Stimulated activated CD4-positive, alpha-beta T cell treated with anti-CD3 and anti-CD28 coated beads, Interleukin-15, amount 100 ng/mL, for 1 hour (primary cell): ENCODE measurements around the gene TPSD1.
A peak's percentile ranks its signal among the peaks of the same experiment; 100 is the strongest.

Experiments
- DNase-seq, 2 donors: peaks; one replicate each; pipeline ENCODE4 v3.0.0-alpha.2; 2020; ENCODE audit warnings: low read depth in 1 of 2, low spot score in 1 of 2

TPSD1 gene

GRCh38 chr16:1297018-1297696 lies 41.3 kb downstream of the TPSD1 start:
- no peak for DNase-seq

DNA sequence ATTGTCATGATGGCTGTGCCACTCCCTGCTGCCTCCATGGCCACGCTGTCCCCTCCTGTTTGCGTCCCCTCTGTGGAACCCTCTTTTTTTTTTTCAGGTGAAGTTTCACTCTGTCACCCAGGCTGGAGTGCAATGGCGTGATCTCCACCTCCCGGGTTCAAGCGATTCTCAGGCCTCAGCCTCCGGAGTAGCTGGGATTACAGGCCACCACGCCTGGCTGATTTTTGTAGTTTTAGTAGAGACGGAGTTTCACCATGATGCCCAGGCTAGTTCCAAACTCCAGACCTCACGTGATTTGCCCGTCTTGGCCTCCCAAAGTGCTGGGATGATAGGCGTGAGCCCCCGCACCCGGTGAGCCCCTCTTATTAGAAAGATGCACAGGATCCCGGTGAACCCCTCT lies 42.5 kb downstream of the TPSD1 start:
- DNase-seq: no peak

DNA sequence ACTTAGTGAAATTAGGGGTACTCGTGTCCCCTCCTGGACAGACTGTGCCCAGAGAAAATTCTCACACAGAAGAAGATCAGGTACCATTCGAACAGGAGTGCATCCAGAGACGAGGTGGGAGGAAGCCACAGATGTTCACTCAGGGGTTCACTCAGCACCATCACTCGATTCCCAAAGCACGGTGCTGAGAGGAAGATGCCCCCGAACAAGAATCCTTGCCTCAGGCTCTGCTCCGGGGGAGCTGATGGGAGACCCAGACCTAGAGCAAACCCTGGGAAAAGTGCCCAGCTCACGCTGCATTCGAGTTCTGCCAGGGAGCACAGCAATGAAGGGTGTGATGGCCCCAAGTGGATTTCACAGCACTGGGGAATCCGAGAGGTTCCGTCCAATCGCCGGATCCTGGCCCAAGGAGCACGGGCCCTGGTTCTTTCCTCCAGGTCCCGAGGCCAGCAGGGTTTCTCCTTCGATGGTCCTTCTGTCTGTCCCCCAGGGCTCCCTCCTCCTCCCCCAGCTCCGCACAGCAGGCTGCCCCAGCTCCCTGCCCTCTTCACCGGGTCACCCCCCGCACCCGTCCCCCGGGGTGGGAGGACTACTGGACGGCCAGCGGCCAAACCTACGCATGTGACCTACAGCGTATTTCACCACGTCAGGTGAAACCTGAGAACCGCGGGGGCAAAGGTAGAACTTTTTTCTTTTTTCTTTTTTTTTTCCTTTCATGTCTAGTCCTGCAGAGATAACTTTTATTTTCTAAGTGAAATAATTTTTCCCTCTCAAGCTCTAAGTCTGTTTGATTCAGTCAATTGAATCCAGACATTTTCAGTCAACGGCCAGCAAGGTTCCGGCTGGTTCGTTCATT lies 43.4 kb downstream of the TPSD1 start:
- no peak for DNase-seq

GRCh38 chr16:1299868-1300203 lies 44.0 kb downstream of the TPSD1 start:
- DNase-seq: no peak

- DNase-seq: peak; percentile 49 to 58
Observed at GRCh38 chr16:1300664-1301476, 45.0 kb downstream of the TPSD1 start.

- DNase-seq: no peak
Observed at GRCh38 chr16:1301562-1301961, 45.7 kb downstream of the TPSD1 start.

GRCh38 chr16:1305823-1306222 lies 50.0 kb downstream of the TPSD1 start:
- DNase-seq: no peak

DNA sequence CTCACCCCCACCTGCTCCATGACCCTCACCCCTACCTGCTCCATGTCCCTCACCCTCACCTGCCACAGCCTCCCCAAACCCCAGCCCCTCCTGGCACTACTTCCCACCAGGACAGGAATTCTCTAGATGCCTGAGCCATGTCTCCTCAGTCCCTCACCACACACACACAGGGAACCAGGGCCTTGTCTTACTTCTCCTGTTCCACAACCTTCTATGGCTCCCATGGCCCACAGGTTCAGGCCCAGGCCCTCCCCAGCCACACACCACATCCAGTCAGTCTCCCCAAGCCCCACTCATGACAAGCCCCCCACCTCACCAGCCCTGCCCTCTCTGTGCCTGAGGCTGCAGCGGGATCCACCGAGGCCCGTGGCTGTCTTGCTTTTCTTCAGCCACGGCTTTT lies 50.5 kb downstream of the TPSD1 start:
- DNase-seq: no peak

DNA sequence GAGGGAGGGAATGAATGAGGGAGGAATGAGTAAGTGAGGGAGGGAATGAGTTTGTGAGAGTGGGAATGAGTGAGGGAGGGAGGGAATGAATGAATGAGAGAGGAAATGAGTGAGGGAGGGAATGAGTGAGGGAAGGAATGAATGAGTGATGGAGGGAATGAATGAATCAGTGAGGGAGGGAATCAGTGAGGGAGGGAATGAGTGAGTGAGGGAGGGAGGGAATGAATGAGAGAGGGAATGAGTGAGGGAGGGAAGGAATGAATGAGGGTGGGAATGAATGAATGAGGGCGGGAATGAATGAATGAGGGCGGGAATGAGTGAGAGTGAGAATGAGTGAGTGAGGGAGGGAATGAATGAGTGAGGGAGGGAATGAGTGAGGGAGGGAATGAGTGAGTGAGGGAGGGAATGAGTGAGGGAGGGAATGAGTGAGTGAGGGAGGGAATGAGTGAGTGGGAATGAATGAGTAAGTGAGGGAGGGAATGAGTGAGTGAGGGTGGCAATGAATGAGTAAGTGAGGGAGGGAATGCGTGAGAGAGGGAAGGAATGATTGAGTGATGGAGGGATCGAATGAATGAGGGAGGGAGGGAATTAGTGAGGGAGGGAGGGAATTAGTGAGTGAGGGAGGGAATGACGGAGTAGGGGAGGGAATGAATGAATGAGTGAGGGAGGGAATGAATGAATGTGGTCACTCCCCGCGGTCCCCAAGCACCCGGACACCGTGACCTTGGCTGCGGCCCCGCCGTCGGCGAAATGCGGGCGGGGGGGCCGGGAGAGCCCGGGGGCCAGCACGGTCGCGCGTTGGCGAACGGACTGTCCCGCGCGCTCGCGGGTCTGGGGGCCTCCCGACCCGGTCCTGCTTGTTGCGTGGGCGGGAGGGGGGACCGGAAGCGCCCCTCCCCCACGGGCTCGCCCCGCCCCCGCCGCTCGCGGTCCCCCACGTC lies 52.4 kb downstream of the TPSD1 start:
- no peak for DNase-seq
